NCI-H1417 (cell line): Measurements from ENCODE around the gene ADCY2.

ENCODE experiments used
- DNase-seq, 3 experiments: peaks; one replicate each; lab custom pipeline; 2025; lab: John Stamatoyannopoulos, UW

ADCY2 gene

GRCh38 chr5:7742241-7742656 is 346.3 kb downstream of the ADCY2 start:
- DNase-seq: no peak

- peak; percentile 76 to 93 (median 80) for DNase-seq
Measured at GRCh38 chr5:7745882-7746610, 350.1 kb downstream of the ADCY2 start.

- DNase-seq: no peak
Measured at GRCh38 chr5:7747728-7748127, 351.8 kb downstream of the ADCY2 start.

- DNase-seq: no peak
Measured at GRCh38 chr5:7749626-7750025, 353.7 kb downstream of the ADCY2 start.

GRCh38 chr5:7751874-7752273 is 355.9 kb downstream of the ADCY2 start:
- peak in 1 of 3 experiments; percentile 31 for DNase-seq

GRCh38 chr5:7753181-7753580 is 357.2 kb downstream of the ADCY2 start:
- DNase-seq: no peak

- no peak for DNase-seq
Measured at GRCh38 chr5:7753596-7753995, 357.7 kb downstream of the ADCY2 start.

GRCh38 chr5:7754490-7754889 is 358.6 kb downstream of the ADCY2 start:
- DNase-seq: no peak

- DNase-seq: peak in 2 of 3 experiments; percentile 17 to 81
Measured at GRCh38 chr5:7754997-7755596, 359.2 kb downstream of the ADCY2 start.

GRCh38 chr5:7755958-7756357 is 360.0 kb downstream of the ADCY2 start:
- DNase-seq: no peak

GRCh38 chr5:7756453-7756852 is 360.5 kb downstream of the ADCY2 start:
- no peak for DNase-seq

GRCh38 chr5:7759257-7759871 is 363.4 kb downstream of the ADCY2 start:
- DNase-seq: peak; percentile 17 to 56 (median 49)

- no peak for DNase-seq
Measured at GRCh38 chr5:7759951-7760580, 364.1 kb downstream of the ADCY2 start.

- DNase-seq: peak; percentile 17 to 61 (median 48)
Measured at GRCh38 chr5:7762267-7762666, 366.3 kb downstream of the ADCY2 start.

GRCh38 chr5:7763621-7764072 is 367.7 kb downstream of the ADCY2 start:
- DNase-seq: no peak

- DNase-seq: no peak
Measured at GRCh38 chr5:7764452-7764851, 368.5 kb downstream of the ADCY2 start.

GRCh38 chr5:7770436-7770835 is 374.5 kb downstream of the ADCY2 start:
- DNase-seq: no peak

- DNase-seq: no peak
Measured at GRCh38 chr5:7772141-7772540, 376.2 kb downstream of the ADCY2 start.

GRCh38 chr5:7773178-7773577 is 377.2 kb downstream of the ADCY2 start:
- no peak for DNase-seq

- DNase-seq: no peak
Measured at GRCh38 chr5:7776442-7776841, 380.5 kb downstream of the ADCY2 start.

GRCh38 chr5:7779019-7780005 is 383.4 kb downstream of the ADCY2 start:
- peak in 1 of 3 experiments; percentile 22 for DNase-seq
